GM21526 (cell line): ENCODE results near the gene C3.
"Not testable (repeated sequence)": the region's sequence is repeated elsewhere in the genome, so short reads cannot be mapped to it uniquely, and the experiment has no call there.

ENCODE experiments used
- ATAC-seq: cut with Tn5 transposase; IDR thresholded peaks from one replicate; pipeline ENCODE4 v1.9.1; 2021; ENCODE audit warnings: moderate library complexity; ENCODE audit not compliant: unreplicated experiment, low FRiP score

C3 gene

GRCh38 chr19:6714749-6715555, 5.5 kb downstream of the C3 start:
- no peak for ATAC-seq

DNA sequence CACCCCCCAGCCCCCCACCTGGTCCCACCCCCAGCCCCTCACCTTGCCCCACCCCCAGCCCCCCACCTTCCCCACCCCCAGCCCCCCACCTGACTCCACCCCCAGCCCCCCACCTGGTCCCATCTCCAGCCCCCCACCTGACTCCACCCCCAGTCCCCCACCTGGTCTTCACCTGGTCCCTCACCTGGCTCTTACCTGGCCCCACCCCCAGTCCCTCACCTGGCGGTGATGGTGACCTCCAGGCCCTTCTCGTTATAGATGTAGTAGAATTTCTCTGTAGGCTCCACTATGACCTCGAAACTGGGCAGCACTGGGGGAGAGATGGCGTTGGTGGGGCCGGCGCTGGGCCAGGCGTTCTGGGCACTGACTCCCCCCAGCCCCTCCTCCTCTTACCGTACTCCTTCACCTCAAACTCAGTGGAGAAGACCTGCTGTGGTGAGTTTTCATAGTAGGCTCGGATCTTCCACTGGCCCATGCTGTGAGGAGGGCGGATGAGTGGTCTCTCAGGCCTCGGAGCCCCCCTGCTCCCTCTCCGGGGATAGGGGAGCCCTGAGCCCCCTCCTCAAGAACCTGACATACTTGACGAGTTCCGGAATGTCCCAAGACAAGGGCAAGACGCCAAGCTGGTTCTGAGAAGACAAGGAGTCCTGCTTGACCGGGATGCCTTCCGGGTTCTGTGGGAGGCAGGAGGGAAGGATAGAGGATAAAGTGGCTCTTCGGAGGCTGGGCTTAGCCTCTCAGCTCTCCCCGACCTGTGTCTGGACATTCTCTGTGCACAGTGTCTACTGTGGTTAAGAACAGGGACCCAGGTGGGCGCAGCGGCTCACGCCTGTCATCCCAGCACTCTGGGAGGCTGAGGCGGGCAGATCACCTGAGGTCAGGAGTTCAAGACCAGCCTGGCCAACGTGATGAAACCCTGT, 6.4 kb downstream of the C3 start:
- no peak for ATAC-seq

GRCh38 chr19:6712692-6713670, 7.5 kb downstream of the C3 start:
- ATAC-seq: no peak

- no peak for ATAC-seq
These were observed 8.2 kb downstream of the C3 start for GRCh38 chr19:6712231-6712630.

DNA sequence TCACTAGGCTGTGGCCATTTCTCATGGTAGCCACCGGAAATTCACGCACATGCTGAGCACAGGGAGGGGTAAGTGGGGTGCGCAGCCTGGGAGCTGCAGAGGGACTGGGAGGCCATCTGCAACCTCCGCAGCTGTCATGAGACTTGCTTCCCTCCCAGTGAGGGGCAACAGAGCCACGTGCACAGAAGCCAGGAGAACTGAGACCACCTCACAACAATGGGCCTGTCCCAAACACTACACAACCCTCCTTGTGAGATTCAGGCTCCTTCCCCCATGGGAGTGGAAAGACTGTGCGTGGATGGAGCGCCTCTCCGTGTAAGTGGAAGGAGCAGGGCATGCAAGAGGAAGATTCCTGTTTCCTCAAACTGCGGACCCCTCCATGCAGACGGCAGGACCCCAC, 8.8 kb downstream of the C3 start:
- no peak for ATAC-seq

DNA sequence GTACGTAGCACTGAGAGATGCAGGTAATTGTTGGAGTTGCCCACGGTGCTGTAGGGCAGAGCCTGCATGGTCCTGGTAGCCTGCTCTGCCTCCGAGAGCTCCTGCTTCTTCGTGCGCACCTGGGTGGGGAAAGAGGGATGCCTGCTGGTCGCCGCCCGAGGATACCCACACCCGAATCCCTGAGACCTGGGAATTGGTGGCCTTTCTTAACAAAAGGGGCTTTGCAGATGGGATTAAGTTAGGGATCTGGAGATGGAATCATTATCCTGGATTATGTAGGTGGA, 9.4 kb downstream of the C3 start:
- ATAC-seq: no peak

GRCh38 chr19:6710273-6711077, 10.0 kb downstream of the C3 start:
- no peak for ATAC-seq

GRCh38 chr19:6709549-6709948, 10.9 kb downstream of the C3 start:
- ATAC-seq: no peak

DNA sequence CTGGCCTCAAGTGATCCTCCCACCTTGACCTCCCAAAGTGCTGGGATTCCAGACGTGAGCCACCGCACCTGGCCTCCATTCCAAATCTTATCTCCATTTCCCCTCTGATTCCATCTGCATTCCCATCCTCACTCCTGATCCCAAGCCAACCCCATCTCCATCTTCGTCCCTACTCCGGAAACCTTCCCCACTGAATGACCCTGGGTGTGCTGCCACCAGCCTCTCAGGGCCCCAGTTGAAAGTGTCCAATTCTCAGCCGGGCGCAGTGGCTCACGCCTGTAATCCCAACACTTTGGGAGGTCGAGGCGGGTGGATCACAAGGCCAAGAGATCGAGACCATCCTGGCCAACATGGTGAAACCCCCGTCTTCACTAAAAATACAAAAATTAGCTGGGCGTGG, 11.5 kb downstream of the C3 start:
- ATAC-seq: not testable (repeated sequence)

DNA sequence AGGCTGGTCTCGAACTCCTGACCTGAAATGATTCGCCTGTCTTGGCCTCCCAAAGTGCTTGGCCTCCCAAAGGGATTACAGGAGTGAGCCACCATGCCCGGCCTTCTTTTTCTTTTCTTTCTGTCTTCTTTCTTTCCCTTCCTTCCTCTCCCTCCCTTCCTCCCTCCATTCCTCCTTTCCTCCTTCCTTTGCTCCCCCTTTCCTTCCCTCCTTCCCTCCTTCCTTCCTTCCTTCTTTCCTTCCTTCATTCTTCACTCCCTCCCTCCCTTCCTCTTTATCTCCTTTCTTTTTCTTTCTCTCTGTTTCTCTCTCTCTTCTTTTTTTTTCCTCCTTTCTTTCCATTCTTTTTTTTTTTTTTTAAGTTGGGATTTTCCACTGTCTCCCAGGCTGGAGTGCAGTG, 12.1 kb downstream of the C3 start:
- ATAC-seq: no peak

GRCh38 chr19:6707658-6708018, 12.8 kb downstream of the C3 start:
- ATAC-seq: no peak

DNA sequence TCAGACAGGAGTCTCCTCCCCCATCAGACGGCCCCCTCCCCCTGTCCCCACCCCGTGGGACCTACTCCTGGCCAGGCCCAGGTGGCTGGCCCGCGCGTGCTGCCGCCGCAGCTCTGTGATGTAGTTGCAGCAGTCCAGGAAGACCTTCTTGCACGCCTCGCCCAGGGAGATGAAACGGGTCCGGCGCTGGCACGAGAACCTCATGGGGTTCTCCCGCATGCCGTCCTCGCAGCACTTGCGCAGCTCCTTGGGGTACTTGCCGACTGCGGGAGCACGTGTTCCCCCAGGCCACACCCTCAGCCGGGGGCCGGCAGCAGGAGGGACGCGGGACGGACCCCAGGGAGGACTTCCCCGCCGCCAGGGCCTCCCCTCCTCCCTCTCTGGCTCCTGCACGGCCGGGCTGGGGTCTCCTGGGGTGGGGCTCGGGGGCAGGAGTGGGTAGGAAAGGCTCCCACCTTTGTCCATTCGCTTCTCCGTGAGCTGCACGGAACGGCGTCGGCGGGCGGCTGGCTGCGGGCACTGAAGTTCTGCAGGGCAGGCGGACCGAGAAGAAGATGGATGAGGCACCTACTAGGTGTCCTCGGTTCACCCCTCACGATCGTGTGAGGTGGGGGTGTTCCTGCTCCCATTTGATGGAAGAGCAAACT, 13.3 kb downstream of the C3 start:
- no peak for ATAC-seq

GRCh38 chr19:6706633-6706958, 13.9 kb downstream of the C3 start:
- ATAC-seq: no peak

DNA sequence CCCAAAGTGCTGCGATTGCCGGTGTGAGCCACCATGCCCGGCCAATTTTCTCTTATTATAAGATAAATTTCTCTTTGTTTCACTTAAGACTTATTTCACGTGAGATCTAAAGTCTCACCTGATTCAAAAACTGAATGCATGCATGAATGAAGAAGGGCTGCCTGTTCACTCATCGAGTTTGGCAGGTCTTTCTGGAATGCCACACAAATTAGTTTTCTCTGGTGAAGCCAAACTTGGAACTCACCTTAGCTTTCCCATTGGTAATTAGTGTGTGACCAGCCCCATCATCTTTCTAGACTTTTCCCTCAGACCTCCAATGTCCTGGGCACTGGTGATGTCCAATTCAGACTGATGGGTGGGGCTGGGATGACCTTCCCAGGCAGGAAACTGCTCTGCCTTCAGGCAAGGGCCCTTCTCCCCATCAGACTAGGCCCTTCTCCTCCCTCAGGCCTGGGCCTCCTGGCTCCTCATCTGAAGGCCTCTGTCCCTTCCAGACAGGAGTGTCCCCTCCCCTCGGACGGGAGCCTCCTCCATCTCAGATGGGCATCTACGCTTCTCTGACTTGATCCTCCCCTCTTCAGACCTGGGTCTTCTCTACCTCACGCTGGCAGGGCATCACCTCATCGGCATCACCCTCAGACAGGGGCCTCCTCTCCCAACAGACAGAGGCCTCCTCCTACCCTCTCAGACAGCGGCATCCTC, 14.4 kb downstream of the C3 start:
- ATAC-seq: no peak

- no peak for ATAC-seq
These were observed 19.7 kb downstream of the C3 start for GRCh38 chr19:6700586-6701316.

DNA sequence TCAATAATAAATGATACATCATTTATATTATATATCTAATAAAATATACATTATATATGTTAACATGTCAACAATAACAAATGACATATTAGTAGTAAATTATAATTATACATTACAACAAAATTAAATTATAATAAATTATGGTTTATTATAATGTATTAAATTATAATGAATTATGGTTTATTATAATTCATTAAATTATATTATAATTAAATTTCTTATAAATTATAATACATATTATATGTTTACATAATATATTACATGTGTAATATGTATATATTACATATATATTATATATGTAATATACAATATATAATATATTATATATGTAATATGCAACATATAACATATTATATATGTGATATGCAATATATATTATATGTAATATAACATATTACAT, 20.5 kb downstream of the C3 start:
- no peak for ATAC-seq

DNA sequence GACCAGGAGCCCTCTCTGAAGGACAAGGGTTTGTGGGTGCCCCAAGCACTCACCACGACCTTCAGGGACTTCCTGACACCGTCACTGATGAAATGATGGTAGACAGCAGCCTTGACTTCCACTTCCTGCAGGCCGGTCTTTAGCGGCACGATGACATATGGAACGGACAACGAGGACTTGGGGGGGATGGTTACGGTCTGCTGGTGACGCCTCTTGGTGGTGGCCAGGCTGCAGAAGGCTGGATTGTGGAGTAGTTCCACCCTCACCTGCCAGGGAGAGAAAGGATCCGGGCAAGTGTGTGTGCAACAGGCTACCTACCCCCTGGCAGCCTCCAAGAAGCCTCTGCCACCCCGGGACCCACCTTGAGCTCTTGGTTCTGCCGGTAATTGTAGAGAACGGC, 23.2 kb downstream of the C3 start:
- no peak for ATAC-seq

DNA sequence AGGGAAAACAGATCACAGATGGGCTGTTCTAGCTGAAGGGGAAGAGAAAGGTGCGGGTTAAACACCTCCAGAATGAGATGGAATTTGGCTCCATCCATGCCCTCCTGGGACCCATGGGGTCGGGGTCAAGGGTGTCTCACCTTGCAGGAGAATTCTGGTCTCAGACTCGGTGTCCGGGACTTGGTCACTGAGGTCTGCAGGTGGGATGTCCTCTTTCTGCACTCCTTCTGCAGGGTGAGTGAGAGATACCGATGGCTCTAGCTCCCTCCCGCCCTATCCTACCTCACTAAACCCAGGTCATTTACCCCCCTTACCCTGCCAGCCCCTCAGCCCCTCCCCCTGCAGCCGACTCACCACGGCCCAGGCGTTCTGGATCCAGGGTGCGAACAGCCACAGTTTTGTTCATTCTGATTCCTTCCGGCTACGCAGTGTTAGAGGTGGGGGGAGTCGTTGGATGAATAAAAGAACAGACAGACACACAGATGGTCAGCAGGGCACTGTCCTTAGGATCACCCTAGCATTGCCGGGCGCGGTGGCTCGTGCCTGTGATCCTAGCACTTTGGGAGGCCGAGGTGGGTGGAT, 24.1 kb downstream of the C3 start:
- ATAC-seq: no peak
